ENCODE results near the gene ABCC4.

ABCC4 gene

GRCh38 chr13:95111608-95112007, 189.6 kb downstream of the ABCC4 start:
- DNase-seq, result no peak

- no peak for DNase-seq
These were observed 194.7 kb downstream of the ABCC4 start for GRCh38 chr13:95106562-95106961.

GRCh38 chr13:95100525-95101433, 200.5 kb downstream of the ABCC4 start:
- no peak for DNase-seq

- no peak for DNase-seq
These were observed 201.7 kb downstream of the ABCC4 start for GRCh38 chr13:95099541-95099940.

- DNase-seq, result no peak
These were observed 202.3 kb downstream of the ABCC4 start for GRCh38 chr13:95098916-95099315.

- no peak for DNase-seq
These were observed 209.5 kb downstream of the ABCC4 start for GRCh38 chr13:95091755-95092154.

GRCh38 chr13:95087746-95088305, 213.4 kb downstream of the ABCC4 start:
- no peak for DNase-seq

GRCh38 chr13:95086761-95087160, 214.5 kb downstream of the ABCC4 start:
- DNase-seq, result no peak

- DNase-seq, result no peak
These were observed 217.5 kb downstream of the ABCC4 start for GRCh38 chr13:95083758-95084157.

- DNase-seq, result no peak
These were observed 218.2 kb downstream of the ABCC4 start for GRCh38 chr13:95083066-95083465.

- no peak for DNase-seq
These were observed 225.7 kb downstream of the ABCC4 start for GRCh38 chr13:95075506-95075905.

- DNase-seq, result no peak
These were observed 226.4 kb downstream of the ABCC4 start for GRCh38 chr13:95074820-95075219.

- DNase-seq, result no peak
These were observed 227.4 kb downstream of the ABCC4 start for GRCh38 chr13:95073747-95074311.

GRCh38 chr13:95067303-95067702, 233.9 kb downstream of the ABCC4 start:
- DNase-seq, result no peak

GRCh38 chr13:95060014-95060519, 241.2 kb downstream of the ABCC4 start:
- DNase-seq, result no peak

- no peak for DNase-seq
These were observed 241.9 kb downstream of the ABCC4 start for GRCh38 chr13:95059306-95059705.

- DNase-seq, result no peak
These were observed 242.6 kb downstream of the ABCC4 start for GRCh38 chr13:95058680-95059079.

- no peak for DNase-seq
These were observed 245.0 kb downstream of the ABCC4 start for GRCh38 chr13:95056266-95056665.

GRCh38 chr13:95050800-95051615, 250.2 kb downstream of the ABCC4 start:
- no peak for DNase-seq

GRCh38 chr13:95049772-95050171, 251.5 kb downstream of the ABCC4 start:
- DNase-seq, result no peak

GRCh38 chr13:95044452-95045205, 256.6 kb downstream of the ABCC4 start:
- DNase-seq, result no peak

- DNase-seq, result no peak
These were observed 261.8 kb downstream of the ABCC4 start for GRCh38 chr13:95039415-95039814.

All from activated CD4-positive, CD25-positive, alpha-beta regulatory T cell (primary cell).